Measurements from ENCODE around the gene REEP6.

The REEP6 gene

GRCh38 chr19:1521636-1522035, 30.7 kb downstream of the REEP6 start:
- TF ChIP-seq REST (IDR thresholded peaks at IDR 0.05; ENCODE audit: insufficient replicate concordance, low read depth) (no peak), GABPA (IDR thresholded peaks at IDR 0.05; ENCODE audit: low read depth) (no peak), CTCF (IDR thresholded peaks at IDR 0.05; ENCODE audit: insufficient read depth, low read length) (no peak), SPI1 (IDR thresholded peaks at IDR 0.05; ENCODE audit: borderline replicate concordance, low read depth) (no peak), POLR2AphosphoS5 (IDR thresholded peaks at IDR 0.05; ENCODE audit: low read depth) (no peak)
- Histone ChIP-seq H3K27me3 (ENCODE audit: insufficient read depth, poor library complexity, severe bottlenecking) (peaks cover 22% of the 10 kb centered on the region), H3K4me3 (replicated peaks; ENCODE audit: insufficient read depth, low read length) (no peak overlapping the region), H3K27ac (replicated peaks) (no peak overlapping the region)
- no peak for DNase-seq (ENCODE audit: low read depth in 1 of 2, low spot score in 1 of 2)

- DNase-seq (ENCODE audit: low read depth in 1 of 2, low spot score in 1 of 2), result no peak
- Histone ChIP-seq H3K4me3 (replicated peaks; ENCODE audit: insufficient read depth, low read length) (no peak overlapping the region), H3K27ac (replicated peaks) (no peak overlapping the region), H3K27me3 (ENCODE audit: insufficient read depth, poor library complexity, severe bottlenecking) (peaks cover 22% of the 10 kb centered on the region)
- TF ChIP-seq POLR2AphosphoS5 (IDR thresholded peaks at IDR 0.05; ENCODE audit: low read depth) (no peak), CTCF (IDR thresholded peaks at IDR 0.05; ENCODE audit: insufficient read depth, low read length) (no peak), GABPA (IDR thresholded peaks at IDR 0.05; ENCODE audit: low read depth) (no peak), SPI1 (IDR thresholded peaks at IDR 0.05; ENCODE audit: borderline replicate concordance, low read depth) (no peak), REST (IDR thresholded peaks at IDR 0.05; ENCODE audit: insufficient replicate concordance, low read depth) (no peak)
Observed at GRCh38 chr19:1522061-1522460, 31.1 kb downstream of the REEP6 start.

GRCh38 chr19:1522838-1523237, 31.9 kb downstream of the REEP6 start:
- H3K27me3 ChIP-seq (ENCODE audit: insufficient read depth, poor library complexity, severe bottlenecking), result peaks cover 22% of the 10 kb centered on the region
- H3K4me3 ChIP-seq (replicated peaks; ENCODE audit: insufficient read depth, low read length), result no peak overlapping the region
- no peak overlapping the region for H3K27ac ChIP-seq (replicated peaks)
- no peak for DNase-seq (ENCODE audit: low read depth in 1 of 2, low spot score in 1 of 2)
- TF ChIP-seq REST (IDR thresholded peaks at IDR 0.05; ENCODE audit: insufficient replicate concordance, low read depth) (no peak), SPI1 (IDR thresholded peaks at IDR 0.05; ENCODE audit: borderline replicate concordance, low read depth) (no peak), POLR2AphosphoS5 (IDR thresholded peaks at IDR 0.05; ENCODE audit: low read depth) (no peak), GABPA (IDR thresholded peaks at IDR 0.05; ENCODE audit: low read depth) (no peak), CTCF (IDR thresholded peaks at IDR 0.05; ENCODE audit: insufficient read depth, low read length) (no peak)

Data from HL-60 (cell line).